ENCODE data around the gene DHCR7.

DNA sequence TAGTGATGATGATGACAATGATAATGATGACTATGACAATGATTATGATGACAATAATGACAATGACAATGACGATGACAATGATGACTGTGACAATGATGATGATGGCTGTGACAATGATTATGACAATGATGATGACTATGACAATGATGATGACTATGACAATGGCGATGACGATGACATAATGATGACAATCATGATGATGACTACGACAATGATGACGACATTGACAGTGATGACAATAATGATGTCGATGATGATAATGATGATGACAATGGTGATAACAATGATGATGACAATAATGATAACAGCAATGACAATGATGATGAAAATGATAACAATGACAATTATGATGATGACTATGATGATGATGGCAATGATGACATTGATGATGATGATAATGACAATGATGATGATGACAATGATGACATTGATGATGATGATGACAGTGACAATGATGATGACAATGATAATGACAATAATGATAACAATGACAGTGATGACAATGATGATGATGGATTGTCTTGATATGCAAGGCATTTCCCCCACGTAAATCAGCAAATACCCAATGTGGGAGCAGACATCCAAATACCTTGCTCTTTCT lies 37.7 kb downstream of the DHCR7 start:
- TF ChIP-seq, protein P1, sequence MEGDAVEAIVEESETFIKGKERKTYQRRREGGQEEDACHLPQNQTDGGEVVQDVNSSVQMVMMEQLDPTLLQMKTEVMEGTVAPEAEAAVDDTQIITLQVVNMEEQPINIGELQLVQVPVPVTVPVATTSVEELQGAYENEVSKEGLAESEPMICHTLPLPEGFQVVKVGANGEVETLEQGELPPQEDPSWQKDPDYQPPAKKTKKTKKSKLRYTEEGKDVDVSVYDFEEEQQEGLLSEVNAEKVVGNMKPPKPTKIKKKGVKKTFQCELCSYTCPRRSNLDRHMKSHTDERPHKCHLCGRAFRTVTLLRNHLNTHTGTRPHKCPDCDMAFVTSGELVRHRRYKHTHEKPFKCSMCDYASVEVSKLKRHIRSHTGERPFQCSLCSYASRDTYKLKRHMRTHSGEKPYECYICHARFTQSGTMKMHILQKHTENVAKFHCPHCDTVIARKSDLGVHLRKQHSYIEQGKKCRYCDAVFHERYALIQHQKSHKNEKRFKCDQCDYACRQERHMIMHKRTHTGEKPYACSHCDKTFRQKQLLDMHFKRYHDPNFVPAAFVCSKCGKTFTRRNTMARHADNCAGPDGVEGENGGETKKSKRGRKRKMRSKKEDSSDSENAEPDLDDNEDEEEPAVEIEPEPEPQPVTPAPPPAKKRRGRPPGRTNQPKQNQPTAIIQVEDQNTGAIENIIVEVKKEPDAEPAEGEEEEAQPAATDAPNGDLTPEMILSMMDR (conservative IDR thresholded peaks at IDR 0.05; ENCODE audit: low read depth in 2 of 2), result no peak
- TF ChIP-seq EZH2 (IDR thresholded peaks at IDR 0.05; ENCODE audit: low read depth, unreplicated experiment) (no peak), EZH2phosphoT487 (IDR thresholded peaks at IDR 0.05; ENCODE audit: unreplicated experiment) (no peak), POLR2AphosphoS5 (IDR thresholded peaks at IDR 0.05; ENCODE audit: low read depth) (no peak), CREB1 (CRISPR knock-in tag; IDR thresholded peaks at IDR 0.05; ENCODE audit: low read depth) (no peak)
- TF ChIP-seq, protein P2, sequence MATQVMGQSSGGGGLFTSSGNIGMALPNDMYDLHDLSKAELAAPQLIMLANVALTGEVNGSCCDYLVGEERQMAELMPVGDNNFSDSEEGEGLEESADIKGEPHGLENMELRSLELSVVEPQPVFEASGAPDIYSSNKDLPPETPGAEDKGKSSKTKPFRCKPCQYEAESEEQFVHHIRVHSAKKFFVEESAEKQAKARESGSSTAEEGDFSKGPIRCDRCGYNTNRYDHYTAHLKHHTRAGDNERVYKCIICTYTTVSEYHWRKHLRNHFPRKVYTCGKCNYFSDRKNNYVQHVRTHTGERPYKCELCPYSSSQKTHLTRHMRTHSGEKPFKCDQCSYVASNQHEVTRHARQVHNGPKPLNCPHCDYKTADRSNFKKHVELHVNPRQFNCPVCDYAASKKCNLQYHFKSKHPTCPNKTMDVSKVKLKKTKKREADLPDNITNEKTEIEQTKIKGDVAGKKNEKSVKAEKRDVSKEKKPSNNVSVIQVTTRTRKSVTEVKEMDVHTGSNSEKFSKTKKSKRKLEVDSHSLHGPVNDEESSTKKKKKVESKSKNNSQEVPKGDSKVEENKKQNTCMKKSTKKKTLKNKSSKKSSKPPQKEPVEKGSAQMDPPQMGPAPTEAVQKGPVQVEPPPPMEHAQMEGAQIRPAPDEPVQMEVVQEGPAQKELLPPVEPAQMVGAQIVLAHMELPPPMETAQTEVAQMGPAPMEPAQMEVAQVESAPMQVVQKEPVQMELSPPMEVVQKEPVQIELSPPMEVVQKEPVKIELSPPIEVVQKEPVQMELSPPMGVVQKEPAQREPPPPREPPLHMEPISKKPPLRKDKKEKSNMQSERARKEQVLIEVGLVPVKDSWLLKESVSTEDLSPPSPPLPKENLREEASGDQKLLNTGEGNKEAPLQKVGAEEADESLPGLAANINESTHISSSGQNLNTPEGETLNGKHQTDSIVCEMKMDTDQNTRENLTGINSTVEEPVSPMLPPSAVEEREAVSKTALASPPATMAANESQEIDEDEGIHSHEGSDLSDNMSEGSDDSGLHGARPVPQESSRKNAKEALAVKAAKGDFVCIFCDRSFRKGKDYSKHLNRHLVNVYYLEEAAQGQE (IDR thresholded peaks at IDR 0.05; ENCODE audit: unreplicated experiment), result no peak
- TF ChIP-seq, protein P3, sequence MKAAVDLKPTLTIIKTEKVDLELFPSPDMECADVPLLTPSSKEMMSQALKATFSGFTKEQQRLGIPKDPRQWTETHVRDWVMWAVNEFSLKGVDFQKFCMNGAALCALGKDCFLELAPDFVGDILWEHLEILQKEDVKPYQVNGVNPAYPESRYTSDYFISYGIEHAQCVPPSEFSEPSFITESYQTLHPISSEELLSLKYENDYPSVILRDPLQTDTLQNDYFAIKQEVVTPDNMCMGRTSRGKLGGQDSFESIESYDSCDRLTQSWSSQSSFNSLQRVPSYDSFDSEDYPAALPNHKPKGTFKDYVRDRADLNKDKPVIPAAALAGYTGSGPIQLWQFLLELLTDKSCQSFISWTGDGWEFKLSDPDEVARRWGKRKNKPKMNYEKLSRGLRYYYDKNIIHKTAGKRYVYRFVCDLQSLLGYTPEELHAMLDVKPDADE (IDR thresholded peaks at IDR 0.05), result no peak

All from GM23338 (cell line).